ENCODE data around the gene SLC23A3.

GRCh38 chr2:219171231-219171651, 1.4 kb upstream of the SLC23A3 start:
- no peak for TF ChIP-seq EZH2 (IDR thresholded peaks at IDR 0.05; ENCODE audit: borderline replicate concordance, low read depth, low read length)
- TF ChIP-seq RNF2 (IDR thresholded peaks at IDR 0.05): no peak
- no peak for TF ChIP-seq CHCHD3 (CRISPR knock-in tag; IDR thresholded peaks at IDR 0.05)
- no peak for TF ChIP-seq POLR2H (tag; IDR thresholded peaks at IDR 0.05; ENCODE audit: low read depth)
- TF ChIP-seq TCF7L2 (IDR thresholded peaks at IDR 0.05; ENCODE audit: low read depth, low read length): no peak
- no peak for TF ChIP-seq POLR2A (conservative IDR thresholded peaks at IDR 0.05)
- no peak for TF ChIP-seq CHD2 (IDR thresholded peaks at IDR 0.05; ENCODE audit: low read depth, low read length)
- TF ChIP-seq, protein P1, sequence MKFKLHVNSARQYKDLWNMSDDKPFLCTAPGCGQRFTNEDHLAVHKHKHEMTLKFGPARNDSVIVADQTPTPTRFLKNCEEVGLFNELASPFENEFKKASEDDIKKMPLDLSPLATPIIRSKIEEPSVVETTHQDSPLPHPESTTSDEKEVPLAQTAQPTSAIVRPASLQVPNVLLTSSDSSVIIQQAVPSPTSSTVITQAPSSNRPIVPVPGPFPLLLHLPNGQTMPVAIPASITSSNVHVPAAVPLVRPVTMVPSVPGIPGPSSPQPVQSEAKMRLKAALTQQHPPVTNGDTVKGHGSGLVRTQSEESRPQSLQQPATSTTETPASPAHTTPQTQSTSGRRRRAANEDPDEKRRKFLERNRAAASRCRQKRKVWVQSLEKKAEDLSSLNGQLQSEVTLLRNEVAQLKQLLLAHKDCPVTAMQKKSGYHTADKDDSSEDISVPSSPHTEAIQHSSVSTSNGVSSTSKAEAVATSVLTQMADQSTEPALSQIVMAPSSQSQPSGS (CRISPR knock-in tag; IDR thresholded peaks at IDR 0.05): no peak
- TF ChIP-seq NFYB (IDR thresholded peaks at IDR 0.05; ENCODE audit: extremely low read depth, insufficient read length): no peak
- no peak for TF ChIP-seq ATF1 (CRISPR knock-in tag; IDR thresholded peaks at IDR 0.05)
- no peak for TF ChIP-seq ATF1 (tag; IDR thresholded peaks at IDR 0.05)
- TF ChIP-seq, protein P2, sequence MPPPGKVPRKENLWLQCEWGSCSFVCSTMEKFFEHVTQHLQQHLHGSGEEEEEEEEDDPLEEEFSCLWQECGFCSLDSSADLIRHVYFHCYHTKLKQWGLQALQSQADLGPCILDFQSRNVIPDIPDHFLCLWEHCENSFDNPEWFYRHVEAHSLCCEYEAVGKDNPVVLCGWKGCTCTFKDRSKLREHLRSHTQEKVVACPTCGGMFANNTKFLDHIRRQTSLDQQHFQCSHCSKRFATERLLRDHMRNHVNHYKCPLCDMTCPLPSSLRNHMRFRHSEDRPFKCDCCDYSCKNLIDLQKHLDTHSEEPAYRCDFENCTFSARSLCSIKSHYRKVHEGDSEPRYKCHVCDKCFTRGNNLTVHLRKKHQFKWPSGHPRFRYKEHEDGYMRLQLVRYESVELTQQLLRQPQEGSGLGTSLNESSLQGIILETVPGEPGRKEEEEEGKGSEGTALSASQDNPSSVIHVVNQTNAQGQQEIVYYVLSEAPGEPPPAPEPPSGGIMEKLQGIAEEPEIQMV (tag; conservative IDR thresholded peaks at IDR 0.05; ENCODE audit: low read depth): no peak
